Measurements from ENCODE around the gene AGBL1.
"Not testable (repeated sequence)": the region's sequence is repeated elsewhere in the genome, so short reads cannot be mapped to it uniquely, and the experiment has no call there.

AGBL1 gene

DNA sequence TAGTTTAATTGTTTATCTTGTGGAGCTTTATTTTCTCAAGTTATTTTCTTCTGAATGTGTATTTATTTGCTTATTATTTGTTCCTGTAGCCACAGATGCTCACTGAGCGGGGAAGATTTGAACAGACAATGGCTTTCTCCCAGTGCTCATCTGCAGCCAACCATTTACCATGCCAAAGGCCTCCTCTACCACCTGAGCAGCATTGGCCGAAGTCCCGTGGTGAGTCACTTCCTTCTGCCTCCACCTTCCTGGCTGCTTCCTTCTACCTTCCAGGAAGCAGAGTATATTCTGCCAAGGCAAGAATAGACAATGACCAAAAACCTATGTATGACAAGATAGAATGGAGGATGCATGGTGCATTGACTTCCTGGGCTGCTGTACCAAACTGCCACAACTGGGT, 443.1 kb downstream of the AGBL1 start:
- no peak for TF ChIP-seq CTCF (IDR thresholded peaks at IDR 0.05; ENCODE audit: low read depth, low read length)
- no peak overlapping the region for H3K4me3 ChIP-seq (replicated peaks in 1 of 2; ENCODE audit: low read depth in 2 of 2, low read length in 2 of 2)
- no peak for DNase-seq (ENCODE audit: low read depth in 2 of 2)

DNA sequence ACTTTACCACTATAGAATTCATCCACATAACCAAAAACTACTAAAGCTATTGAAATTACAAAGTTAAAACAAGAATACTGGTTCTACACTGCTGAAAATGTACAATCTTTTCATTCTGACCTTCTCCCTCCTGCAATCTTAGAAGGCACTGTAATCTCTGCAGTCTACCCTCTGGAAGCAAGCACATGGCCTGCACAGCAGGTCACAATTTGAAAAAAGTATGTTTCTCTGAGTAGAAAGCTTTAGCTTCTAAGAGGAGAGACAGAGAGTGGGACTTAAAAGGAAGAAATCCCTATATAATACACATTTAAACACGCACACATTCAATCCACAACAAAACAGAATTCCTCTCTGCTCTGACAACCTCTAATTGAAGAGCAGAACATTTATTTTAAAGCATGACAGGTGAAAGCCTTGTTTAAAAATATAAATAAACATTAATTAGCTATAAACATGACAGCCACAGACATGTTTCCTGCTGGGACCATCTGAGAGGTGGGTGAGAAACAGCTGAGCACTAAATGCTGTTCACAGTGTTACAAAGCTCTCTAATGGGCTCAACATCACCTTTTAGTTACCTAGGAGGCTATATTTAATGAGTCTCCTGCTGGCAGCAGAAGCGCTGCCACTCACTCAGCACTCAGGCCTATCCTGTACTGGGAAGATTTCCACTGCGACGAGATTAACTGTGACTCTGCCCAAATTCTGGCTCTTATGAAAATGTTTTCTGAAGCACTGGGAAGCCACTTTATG, 447.4 kb downstream of the AGBL1 start:
- no peak for TF ChIP-seq CTCF (IDR thresholded peaks at IDR 0.05; ENCODE audit: low read depth, low read length)
- no peak for DNase-seq (ENCODE audit: low read depth in 2 of 2)
- no peak overlapping the region for H3K4me3 ChIP-seq (replicated peaks in 1 of 2; ENCODE audit: low read depth in 2 of 2, low read length in 2 of 2)

DNA sequence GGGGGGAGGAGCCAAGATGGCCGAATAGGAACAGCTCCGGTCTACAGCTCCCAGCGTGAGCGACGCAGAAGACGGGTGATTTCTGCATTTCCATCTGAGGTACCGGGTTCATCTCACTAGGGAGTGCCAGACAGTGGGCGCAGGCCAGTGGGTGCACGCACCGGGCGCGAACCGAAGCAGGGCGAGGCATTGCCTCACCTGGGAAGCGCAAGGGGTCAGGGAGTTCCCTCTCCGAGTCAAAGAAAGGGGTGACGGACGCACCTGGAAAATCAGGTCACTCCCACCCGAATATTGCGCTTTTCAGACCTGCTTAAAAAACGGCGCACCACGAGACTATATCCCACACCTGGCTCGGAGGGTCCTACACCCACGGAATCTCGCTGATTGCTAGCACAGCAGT, 448.4 kb downstream of the AGBL1 start:
- DNase-seq (ENCODE audit: low read depth in 2 of 2); H3K4me3 ChIP-seq (replicated peaks in 1 of 2; ENCODE audit: low read depth in 2 of 2, low read length in 2 of 2): not testable (repeated sequence)

GRCh38 chr15:86538141-86538540, 458.5 kb downstream of the AGBL1 start:
- no peak for DNase-seq (ENCODE audit: low read depth in 2 of 2)
- H3K4me3 ChIP-seq (replicated peaks in 1 of 2; ENCODE audit: low read depth in 2 of 2, low read length in 2 of 2), result no peak overlapping the region
- no peak for TF ChIP-seq CTCF (IDR thresholded peaks at IDR 0.05; ENCODE audit: low read depth, low read length)

DNA sequence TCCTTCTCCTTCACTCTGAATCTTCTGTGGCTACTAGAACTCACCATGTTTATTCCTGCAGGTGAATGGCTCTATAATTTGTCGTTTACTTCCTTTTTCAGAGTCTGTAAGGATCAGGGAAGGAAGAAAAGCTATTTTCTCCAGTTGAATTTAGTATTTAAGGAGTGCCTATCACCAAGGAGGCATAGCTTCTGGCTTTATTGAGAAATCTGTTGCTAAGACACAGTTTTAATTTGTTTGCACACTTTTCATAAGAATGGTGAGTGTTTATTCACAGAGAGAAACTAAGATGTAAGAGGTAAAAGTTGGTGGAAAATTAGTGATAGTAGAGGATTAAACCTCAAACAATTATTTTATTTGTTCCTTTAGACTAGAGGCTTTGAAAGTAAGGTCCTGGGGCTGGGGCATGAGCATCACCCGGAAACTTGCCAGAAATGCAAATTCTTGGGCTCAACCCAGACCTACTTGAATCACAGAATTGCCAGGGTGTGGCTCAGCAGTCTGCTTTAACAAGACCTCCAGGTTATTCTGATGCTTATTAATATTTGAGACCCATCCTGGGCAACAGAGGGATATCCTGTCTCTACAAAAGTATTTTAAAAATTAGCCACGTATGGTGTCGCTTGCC, 461.3 kb downstream of the AGBL1 start:
- no peak overlapping the region for H3K4me3 ChIP-seq (replicated peaks in 1 of 2; ENCODE audit: low read depth in 2 of 2, low read length in 2 of 2)
- DNase-seq (ENCODE audit: low read depth in 2 of 2), result no peak
- TF ChIP-seq CTCF (IDR thresholded peaks at IDR 0.05; ENCODE audit: low read depth, low read length), result no peak

GRCh38 chr15:86541540-86541939, 461.9 kb downstream of the AGBL1 start:
- H3K4me3 ChIP-seq (replicated peaks in 1 of 2; ENCODE audit: low read depth in 2 of 2, low read length in 2 of 2), result no peak overlapping the region
- no peak for DNase-seq (ENCODE audit: low read depth in 2 of 2)
- no peak for TF ChIP-seq CTCF (IDR thresholded peaks at IDR 0.05; ENCODE audit: low read depth, low read length)

DNA sequence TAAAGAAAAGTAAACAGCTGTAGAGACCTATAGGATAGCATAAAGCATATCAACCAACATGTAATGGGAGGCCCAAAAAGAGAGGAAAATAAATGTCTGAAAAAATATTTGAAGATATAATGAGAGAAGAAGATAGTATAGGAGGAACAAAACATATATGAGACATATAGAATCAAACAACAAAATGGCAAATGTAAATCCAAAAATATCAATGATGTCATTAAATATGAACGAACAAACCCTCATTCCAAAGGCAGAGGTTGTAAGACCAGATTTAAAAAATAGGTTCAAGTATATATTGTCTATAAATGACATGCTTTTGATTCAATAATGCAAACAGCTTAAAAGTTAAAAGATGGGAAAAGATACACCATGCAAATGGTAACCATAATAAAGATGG, 470.4 kb downstream of the AGBL1 start:
- DNase-seq (ENCODE audit: low read depth in 2 of 2), result no peak
- no peak for TF ChIP-seq CTCF (IDR thresholded peaks at IDR 0.05; ENCODE audit: low read depth, low read length)
- no peak overlapping the region for H3K4me3 ChIP-seq (replicated peaks in 1 of 2; ENCODE audit: low read depth in 2 of 2, low read length in 2 of 2)
